Trophoblast cell (in vitro differentiated cells and primary cell): ENCODE results near the gene PGA4.
"Not testable (repeated sequence)": the region's sequence is repeated elsewhere in the genome, so short reads cannot be mapped to it uniquely, and the experiment has no call there.

Source experiments
- DNase-seq, 2 donors: peaks; one replicate each; pipeline ENCODE4 v3.0.0-alpha.2; 2016
- H2AFZ ChIP-seq: 2 replicates; pipeline ENCODE4 v1.6.1; 2013; ENCODE audit warnings: low read length, moderate library complexity, mild to moderate bottlenecking; ENCODE audit not compliant: insufficient read depth, poor library complexity
- H2AK5ac ChIP-seq: 2 replicates; pipeline ENCODE4 v1.6.1; 2013; ENCODE audit warnings: mild to moderate bottlenecking, low read length
- H2BK120ac ChIP-seq: 2 replicates; pipeline ENCODE4 v1.6.1; 2013; ENCODE audit warnings: low read length, mild to moderate bottlenecking, moderate library complexity; ENCODE audit not compliant: insufficient read depth, poor library complexity
- H2BK12ac ChIP-seq: 2 replicates; pipeline ENCODE4 v1.6.1; 2013; ENCODE audit warnings: mild to moderate bottlenecking, low read length, moderate library complexity
- H2BK5ac ChIP-seq: 2 replicates; pipeline ENCODE4 v1.6.1; 2013; ENCODE audit warnings: low read length, low read depth, moderate library complexity, mild to moderate bottlenecking; ENCODE audit not compliant: poor library complexity
- H3K14ac ChIP-seq: 2 replicates; pipeline ENCODE4 v1.6.1; 2013; ENCODE audit warnings: mild to moderate bottlenecking, low read length
- H3K18ac ChIP-seq: 2 replicates; pipeline ENCODE4 v1.6.1; 2013; ENCODE audit warnings: mild to moderate bottlenecking, low read length
- H3K23ac ChIP-seq: 2 replicates; pipeline ENCODE4 v1.6.1; 2013; ENCODE audit warnings: low read length
- H3K27ac ChIP-seq: 2 replicates; pipeline ENCODE4 v1.5.1; 2013; ENCODE audit warnings: low read depth, mild to moderate bottlenecking, inconsistent platforms, low read length, moderate library complexity
- H3K27me3 ChIP-seq: 2 replicates; pipeline ENCODE4 v1.6.1; 2013; ENCODE audit warnings: inconsistent platforms, mild to moderate bottlenecking, low read length, moderate library complexity; ENCODE audit not compliant: insufficient read depth
- H3K36me3 ChIP-seq, 2 experiments: 1 replicate in 1 of 2; 2 replicates in 1 of 2; pipeline ENCODE4 v1.6.1; 2013; ENCODE audit warnings: low read length in 2 of 2, mild to moderate bottlenecking in 2 of 2, moderate library complexity in 1 of 2; ENCODE audit not compliant: insufficient read depth in 2 of 2, control insufficient read depth in 1 of 2
- H3K4ac ChIP-seq: 2 replicates; pipeline ENCODE4 v1.6.1; 2013; ENCODE audit warnings: low read depth, mild to moderate bottlenecking, low read length, moderate library complexity
- H3K4me1 ChIP-seq, 2 experiments: 1 replicate in 1 of 2; 2 replicates in 1 of 2; pipeline ENCODE4 v1.6.1; 2013; ENCODE audit warnings: low read length in 2 of 2, mild to moderate bottlenecking in 2 of 2, moderate library complexity in 1 of 2; ENCODE audit not compliant: insufficient read depth in 2 of 2, control insufficient read depth in 1 of 2
- H3K4me2 ChIP-seq: 2 replicates; pipeline ENCODE4 v1.6.1; 2013; ENCODE audit warnings: inconsistent platforms, mild to moderate bottlenecking, low read length, moderate library complexity
- H3K4me3 ChIP-seq: 2 replicates; pipeline ENCODE4 v1.5.1; 2013; ENCODE audit warnings: mild to moderate bottlenecking, low read depth, low read length, inconsistent platforms
- H3K79me1 ChIP-seq: one replicate; pipeline ENCODE4 v1.6.1; 2013; ENCODE audit warnings: low read length
- H3K79me2 ChIP-seq: 2 replicates; pipeline ENCODE4 v1.6.1; 2013; ENCODE audit warnings: low read length, mild to moderate bottlenecking; ENCODE audit not compliant: control insufficient read depth, insufficient read depth, poor library complexity
- H3K9ac ChIP-seq: 2 replicates; pipeline ENCODE4 v1.6.1; 2013; ENCODE audit warnings: mild to moderate bottlenecking, low read length
- H3K9me3 ChIP-seq: 2 replicates; pipeline ENCODE4 v1.6.1; 2013; ENCODE audit warnings: low read depth, mild to moderate bottlenecking, control low read depth, inconsistent platforms, low read length; ENCODE audit not compliant: insufficient read depth
- H4K12ac ChIP-seq: 2 replicates; pipeline ENCODE4 v1.6.1; 2013; ENCODE audit warnings: low read depth, mild to moderate bottlenecking, low read length, moderate library complexity
- H4K8ac ChIP-seq: 2 replicates; pipeline ENCODE4 v1.6.1; 2013; ENCODE audit warnings: low read depth, mild to moderate bottlenecking, low read length, moderate library complexity
- H4K91ac ChIP-seq: one replicate; pipeline ENCODE4 v1.6.1; 2013; ENCODE audit warnings: low read depth, mild to moderate bottlenecking, low read length, moderate library complexity
- WGBS: extraction: QIAGEN DNeasy Blood & Tissue Kit; methylation state at CpG from one replicate; pipeline ENCODE4 v1.1.7; 2013; ENCODE audit warnings: missing lambda C conversion rate; ENCODE audit not compliant: insufficient read length, insufficient coverage; ENCODE audit errors: extremely low coverage; 5-methylcytosine and 5-hydroxymethylcytosine counted together

Gene PGA4

DNA sequence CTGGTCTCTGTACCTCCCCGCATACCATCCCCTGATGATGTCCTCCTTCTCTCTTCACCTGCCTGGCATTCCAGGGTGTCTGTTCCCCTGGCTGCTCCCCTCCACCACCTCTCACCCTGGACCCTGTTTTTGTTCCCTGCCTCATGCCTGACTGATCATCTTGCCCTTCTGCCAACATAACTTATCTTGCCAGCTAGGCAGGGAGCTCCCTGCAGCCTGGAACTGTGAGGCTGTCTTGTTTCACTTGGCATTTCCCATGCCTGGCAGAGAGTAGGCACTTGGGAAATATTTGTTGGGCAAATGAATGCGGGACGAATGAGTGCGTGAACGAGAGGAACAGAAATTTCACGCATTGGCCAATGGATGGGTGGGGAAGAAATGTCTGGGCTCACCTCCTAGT is 7.3 kb downstream of the PGA4 start:
- not testable (repeated sequence) for H3K4ac ChIP-seq, H3K9ac ChIP-seq, H3K27me3 ChIP-seq, H4K12ac ChIP-seq, H3K4me3 ChIP-seq, H2BK5ac ChIP-seq, DNase-seq, H2BK12ac ChIP-seq, H3K18ac ChIP-seq, H3K36me3 ChIP-seq, H2AK5ac ChIP-seq, H3K79me2 ChIP-seq, H4K91ac ChIP-seq, H3K4me1 ChIP-seq, H3K27ac ChIP-seq, H3K14ac ChIP-seq, H3K79me1 ChIP-seq, H3K4me2 ChIP-seq, H3K9me3 ChIP-seq, H2BK120ac ChIP-seq, H2AFZ ChIP-seq, H3K23ac ChIP-seq, H4K8ac ChIP-seq
- no CpG with 5 or more reads among the region's 6 CpGs for WGBS

DNA sequence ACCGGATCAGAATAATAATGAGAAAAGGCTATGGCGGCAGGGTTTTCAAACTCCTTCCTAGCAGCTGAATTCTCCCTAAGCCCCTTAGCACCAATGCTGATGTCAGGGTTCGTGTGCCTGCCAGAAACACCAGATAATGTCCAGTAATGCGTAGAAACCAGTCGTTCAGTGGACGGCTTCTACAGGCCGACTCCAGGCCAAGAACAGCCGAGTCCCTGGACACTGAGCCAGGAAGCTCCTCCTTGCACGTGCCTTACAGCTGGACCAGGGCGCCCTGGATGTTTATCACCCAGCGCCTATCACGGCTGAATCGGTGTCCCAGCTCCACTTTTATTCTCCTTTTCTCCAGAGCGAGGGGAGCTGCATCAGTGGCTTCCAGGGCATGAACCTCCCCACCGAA is 8.9 kb downstream of the PGA4 start:
- H3K4ac ChIP-seq, H4K91ac ChIP-seq, H3K4me2 ChIP-seq, H2AK5ac ChIP-seq, H3K4me1 ChIP-seq, H3K4me3 ChIP-seq, H2BK120ac ChIP-seq, H3K27ac ChIP-seq, H3K79me2 ChIP-seq, H3K79me1 ChIP-seq, H2BK5ac ChIP-seq, H3K23ac ChIP-seq, H3K27me3 ChIP-seq, H4K12ac ChIP-seq, H2BK12ac ChIP-seq, H3K9ac ChIP-seq, DNase-seq, H3K36me3 ChIP-seq, H3K14ac ChIP-seq, H2AFZ ChIP-seq, H3K9me3 ChIP-seq, H4K8ac ChIP-seq, H3K18ac ChIP-seq: not testable (repeated sequence)
- no CpG with 5 or more reads among the region's 15 CpGs for WGBS

DNA sequence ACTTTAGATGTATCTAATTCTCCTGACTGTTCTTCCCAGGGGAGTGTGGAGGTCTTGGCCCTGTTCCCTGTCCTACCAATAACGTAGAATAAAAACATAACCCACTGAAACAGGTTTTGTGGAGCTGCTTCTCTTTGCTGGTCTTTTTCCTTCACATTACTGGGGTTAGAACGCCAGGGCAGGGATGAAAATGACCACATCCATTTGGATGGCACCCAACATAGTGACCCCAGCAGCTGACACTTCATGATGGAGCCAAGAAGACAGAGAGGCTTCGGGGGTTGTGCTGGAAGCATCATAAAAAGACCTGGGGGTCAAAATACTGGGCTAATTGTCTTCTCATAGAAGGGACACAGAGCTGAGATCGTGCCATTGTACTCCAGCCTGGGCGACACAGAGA is 9.4 kb downstream of the PGA4 start:
- not testable (repeated sequence) for H3K23ac ChIP-seq, H3K9ac ChIP-seq, H3K4me2 ChIP-seq, H2BK5ac ChIP-seq, H4K8ac ChIP-seq, H2BK120ac ChIP-seq, H3K36me3 ChIP-seq, H3K18ac ChIP-seq, H3K27me3 ChIP-seq, H4K12ac ChIP-seq, DNase-seq, H2AK5ac ChIP-seq, H3K4ac ChIP-seq, H4K91ac ChIP-seq, H3K4me3 ChIP-seq, H3K79me1 ChIP-seq, H3K14ac ChIP-seq, H3K4me1 ChIP-seq, H2BK12ac ChIP-seq, H3K9me3 ChIP-seq, H2AFZ ChIP-seq, H3K27ac ChIP-seq, H3K79me2 ChIP-seq
- no CpG with 5 or more reads among the region's 5 CpGs for WGBS

DNA sequence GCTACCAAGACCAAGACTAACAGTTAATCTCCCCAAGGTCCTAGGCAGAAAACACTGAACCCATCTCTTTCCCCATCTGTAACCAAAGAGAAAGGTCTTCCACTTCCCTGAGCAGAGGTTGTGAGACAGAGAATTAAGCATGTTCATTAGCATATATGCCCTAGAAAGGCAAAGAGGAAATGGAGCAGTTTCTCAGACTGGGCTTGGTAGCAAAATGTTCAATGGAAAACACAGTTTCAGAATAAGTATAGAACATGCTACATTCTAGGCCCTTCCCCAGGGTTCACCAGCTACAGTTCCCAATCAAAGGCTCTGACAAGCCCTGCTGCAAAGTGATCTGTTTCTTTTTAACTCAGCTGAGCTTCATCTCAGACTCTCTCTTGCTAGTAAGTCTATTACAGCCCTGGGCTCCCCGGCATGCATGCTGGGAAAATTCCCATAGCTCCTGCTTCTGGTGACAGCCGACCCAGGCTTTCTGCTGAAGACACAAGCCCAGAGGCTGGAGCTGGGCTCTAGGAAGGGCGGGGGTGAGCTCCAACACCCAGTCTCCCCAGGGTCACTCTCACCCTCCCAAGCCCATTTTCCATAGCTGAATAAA is 10.5 kb downstream of the PGA4 start:
- H3K27me3 ChIP-seq, H2BK12ac ChIP-seq, H3K79me1 ChIP-seq, H2BK5ac ChIP-seq, H3K18ac ChIP-seq, H4K8ac ChIP-seq, H3K4me3 ChIP-seq, H3K4ac ChIP-seq, H2AK5ac ChIP-seq, H3K9ac ChIP-seq, H3K27ac ChIP-seq, H3K23ac ChIP-seq, DNase-seq, H3K4me2 ChIP-seq, H2BK120ac ChIP-seq, H4K91ac ChIP-seq, H3K36me3 ChIP-seq, H2AFZ ChIP-seq, H3K14ac ChIP-seq, H3K9me3 ChIP-seq, H3K79me2 ChIP-seq, H3K4me1 ChIP-seq, H4K12ac ChIP-seq: not testable (repeated sequence)
- whole genome bisulfite sequencing = no CpG with 5 or more reads among the region's 3 CpGs
